DOHH2 (cell line): ENCODE results near the gene GNLY.

ENCODE experiments used
- EZH2phosphoT487 ChIP-seq: fragments of 200-600 bp; sonication (generic); IDR thresholded peaks from 2 replicates; pipeline ENCODE4 v1.6.1; 2017; ENCODE audit warnings: borderline replicate concordance, mild to moderate bottlenecking, antibody characterized with exemption, low read length, moderate library complexity, mixed read lengths
- TF ChIP-seq, protein P1 (sequence below): fragments of 200-600 bp; sonication (generic); IDR thresholded peaks from one replicate; pipeline ENCODE4 v1.5.1; 2014; ENCODE audit warnings: antibody characterized with exemption, mild to moderate bottlenecking, low read depth, low read length; ENCODE audit not compliant: poor library complexity, severe bottlenecking

GRCh38 chr2:85713836-85714235 is 19.7 kb downstream of the GNLY start:
- TF ChIP-seq, protein P1, sequence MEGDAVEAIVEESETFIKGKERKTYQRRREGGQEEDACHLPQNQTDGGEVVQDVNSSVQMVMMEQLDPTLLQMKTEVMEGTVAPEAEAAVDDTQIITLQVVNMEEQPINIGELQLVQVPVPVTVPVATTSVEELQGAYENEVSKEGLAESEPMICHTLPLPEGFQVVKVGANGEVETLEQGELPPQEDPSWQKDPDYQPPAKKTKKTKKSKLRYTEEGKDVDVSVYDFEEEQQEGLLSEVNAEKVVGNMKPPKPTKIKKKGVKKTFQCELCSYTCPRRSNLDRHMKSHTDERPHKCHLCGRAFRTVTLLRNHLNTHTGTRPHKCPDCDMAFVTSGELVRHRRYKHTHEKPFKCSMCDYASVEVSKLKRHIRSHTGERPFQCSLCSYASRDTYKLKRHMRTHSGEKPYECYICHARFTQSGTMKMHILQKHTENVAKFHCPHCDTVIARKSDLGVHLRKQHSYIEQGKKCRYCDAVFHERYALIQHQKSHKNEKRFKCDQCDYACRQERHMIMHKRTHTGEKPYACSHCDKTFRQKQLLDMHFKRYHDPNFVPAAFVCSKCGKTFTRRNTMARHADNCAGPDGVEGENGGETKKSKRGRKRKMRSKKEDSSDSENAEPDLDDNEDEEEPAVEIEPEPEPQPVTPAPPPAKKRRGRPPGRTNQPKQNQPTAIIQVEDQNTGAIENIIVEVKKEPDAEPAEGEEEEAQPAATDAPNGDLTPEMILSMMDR, result no peak
- no peak for TF ChIP-seq EZH2phosphoT487
